NCI-H1105 treated with DMSO at 0.1 percent for 48 hours (cell line): ENCODE data around the gene MRI1.

ENCODE experiments used
- DNase-seq: peaks from one replicate; lab custom pipeline; 2025; lab: John Stamatoyannopoulos, UW

The MRI1 gene

GRCh38 chr19:13794757-13795589 is 30.7 kb downstream of the MRI1 start, which contains the start of gene ZSWIM4:
TSS of gene ZSWIM4 (plus strand) at chr19:13795443. CDS start at chr19:13795649, 206 bp downstream.
- peak; percentile 99 for DNase-seq

DNA sequence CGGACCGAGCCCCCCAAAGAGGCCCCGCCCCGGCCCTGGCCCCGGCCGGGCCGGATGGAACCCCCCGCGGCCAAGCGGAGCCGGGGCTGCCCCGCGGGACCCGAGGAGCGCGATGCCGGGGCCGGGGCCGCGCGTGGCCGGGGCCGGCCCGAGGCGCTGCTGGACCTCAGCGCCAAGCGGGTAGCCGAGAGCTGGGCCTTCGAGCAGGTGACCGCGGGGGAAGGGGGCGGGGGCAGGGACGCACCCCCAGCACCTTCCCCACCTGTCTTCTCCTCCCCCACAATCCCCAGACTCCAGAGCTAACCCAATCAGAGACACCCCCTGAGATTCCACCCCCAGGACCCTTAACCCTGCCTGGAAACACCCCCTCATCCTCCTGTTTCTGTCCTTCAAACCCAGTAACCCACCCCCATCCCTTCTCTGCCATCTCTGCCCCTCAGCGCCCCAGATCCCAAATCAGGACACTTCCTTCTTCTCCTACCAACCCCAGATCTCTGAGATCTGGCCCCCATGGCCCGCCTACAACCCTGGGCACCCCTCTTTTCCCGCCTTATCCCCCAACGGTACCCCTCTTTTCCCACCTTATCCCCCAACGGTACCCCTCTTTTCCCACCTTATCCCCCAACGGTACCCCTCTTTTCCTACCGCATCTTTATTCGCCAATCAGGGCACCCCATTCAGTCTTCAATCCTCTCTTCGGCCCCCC is 31.4 kb downstream of the MRI1 start:
- DNase-seq = peak; percentile 11

- DNase-seq = no peak
Observed at GRCh38 chr19:13796301-13797057, 32.2 kb downstream of the MRI1 start.

DNA sequence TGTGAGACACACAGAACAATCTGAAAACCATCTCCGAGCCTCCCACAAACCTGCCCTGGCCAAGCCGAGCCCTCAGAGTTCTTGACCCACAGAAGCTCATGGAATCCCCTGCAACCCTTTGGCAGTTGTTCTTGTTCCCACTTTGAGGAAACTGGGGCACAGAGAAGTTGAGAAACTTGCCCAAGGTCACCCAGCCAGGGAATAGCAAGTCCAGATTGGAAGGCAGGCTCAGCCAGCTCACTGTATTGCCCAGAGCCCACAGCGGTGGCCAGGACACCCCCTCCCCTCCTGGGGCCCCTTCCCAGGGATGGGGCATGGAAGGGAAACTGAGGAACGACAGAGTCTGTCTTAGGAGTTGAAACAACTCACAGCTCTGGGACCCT is 32.7 kb downstream of the MRI1 start:
- no peak for DNase-seq

DNA sequence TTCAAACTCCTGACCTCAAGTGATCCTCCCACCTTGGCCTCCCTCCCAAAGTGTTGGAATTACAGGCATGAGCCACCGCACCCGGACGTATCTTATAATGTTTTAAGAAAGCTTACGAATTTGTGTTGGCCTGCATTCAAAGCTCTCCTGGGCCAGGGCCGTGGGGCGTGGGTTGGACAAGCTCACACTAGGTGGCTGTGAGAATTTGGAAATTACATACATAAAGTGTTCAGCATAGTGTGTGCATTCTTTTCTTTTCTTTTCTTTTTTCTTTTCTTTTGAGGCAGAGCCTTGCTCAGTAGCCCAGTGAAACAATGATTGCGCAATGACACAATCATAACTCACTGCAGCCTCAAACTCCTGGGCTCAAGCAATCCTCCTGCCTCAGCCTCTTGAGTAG is 33.5 kb downstream of the MRI1 start:
- DNase-seq = no peak

DNA sequence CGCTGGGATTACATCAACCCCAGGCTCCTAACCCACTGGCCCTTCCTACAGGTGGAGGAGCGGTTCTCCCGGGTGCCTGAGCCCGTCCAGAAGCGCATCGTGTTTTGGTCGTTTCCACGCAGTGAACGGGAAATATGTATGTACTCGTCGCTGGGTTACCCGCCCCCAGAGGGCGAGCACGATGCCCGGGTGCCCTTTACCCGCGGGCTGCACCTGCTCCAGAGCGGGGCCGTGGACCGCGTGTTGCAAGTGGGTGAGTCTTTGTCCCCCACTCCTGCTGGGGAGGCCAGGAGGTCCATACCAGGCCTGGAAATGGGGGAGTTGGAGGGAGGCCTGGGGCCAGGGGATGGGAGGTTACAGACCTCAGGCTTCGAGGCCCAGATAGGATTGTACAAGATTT is 35.3 kb downstream of the MRI1 start:
- no peak for DNase-seq

- DNase-seq = no peak
Observed at GRCh38 chr19:13803038-13803437, 38.7 kb downstream of the MRI1 start.

GRCh38 chr19:13804830-13805683 is 40.7 kb downstream of the MRI1 start:
- no peak for DNase-seq

- no peak for DNase-seq
Observed at GRCh38 chr19:13806728-13807127, 42.4 kb downstream of the MRI1 start.

DNA sequence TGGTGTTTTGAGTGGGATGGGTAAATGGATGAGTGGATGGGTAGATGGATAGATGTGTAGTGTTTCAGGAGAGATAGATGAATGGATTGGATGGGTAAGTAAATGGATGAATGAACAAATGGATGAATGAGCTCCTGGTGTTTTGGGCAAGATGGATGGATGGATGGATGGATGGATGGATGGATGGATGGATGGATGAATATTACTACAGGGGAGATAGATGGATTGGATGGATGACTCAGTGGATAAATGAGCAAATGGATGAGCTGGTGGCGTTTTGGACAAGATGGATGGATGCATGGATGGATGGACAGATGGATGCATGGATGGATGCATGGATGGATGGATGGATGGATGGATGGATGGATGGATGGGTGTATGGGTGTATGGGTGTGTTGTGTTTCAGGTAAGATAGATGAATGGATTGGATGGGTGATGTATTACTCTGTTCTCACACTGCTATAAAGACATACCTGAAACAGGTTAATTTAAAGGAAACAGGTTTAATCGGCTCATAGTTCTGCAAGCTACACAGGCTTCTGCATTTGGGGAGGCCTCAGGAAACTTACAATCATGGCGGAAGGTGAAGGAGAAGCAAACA is 43.2 kb downstream of the MRI1 start:
- DNase-seq = no peak

DNA sequence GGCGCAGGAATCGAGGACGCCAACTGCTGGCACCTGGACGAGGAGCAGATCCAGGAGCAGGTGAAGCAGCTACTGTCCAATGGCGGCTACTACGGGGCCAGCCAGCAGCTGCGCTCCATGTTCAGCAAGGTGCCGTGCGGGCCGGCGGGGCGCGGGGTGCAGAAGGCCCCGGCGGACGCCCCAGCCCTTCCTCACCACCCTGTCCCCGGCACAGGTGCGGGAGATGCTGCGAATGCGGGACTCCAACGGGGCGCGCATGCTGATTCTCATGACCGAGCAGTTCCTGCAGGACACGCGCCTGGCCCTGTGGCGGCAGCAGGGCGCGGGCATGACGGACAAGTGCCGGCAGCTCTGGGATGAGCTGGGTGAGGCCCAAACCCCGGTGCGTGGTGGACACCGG is 44.5 kb downstream of the MRI1 start:
- no peak for DNase-seq

- no peak for DNase-seq
Observed at GRCh38 chr19:13812544-13812943, 48.2 kb downstream of the MRI1 start.

DNA sequence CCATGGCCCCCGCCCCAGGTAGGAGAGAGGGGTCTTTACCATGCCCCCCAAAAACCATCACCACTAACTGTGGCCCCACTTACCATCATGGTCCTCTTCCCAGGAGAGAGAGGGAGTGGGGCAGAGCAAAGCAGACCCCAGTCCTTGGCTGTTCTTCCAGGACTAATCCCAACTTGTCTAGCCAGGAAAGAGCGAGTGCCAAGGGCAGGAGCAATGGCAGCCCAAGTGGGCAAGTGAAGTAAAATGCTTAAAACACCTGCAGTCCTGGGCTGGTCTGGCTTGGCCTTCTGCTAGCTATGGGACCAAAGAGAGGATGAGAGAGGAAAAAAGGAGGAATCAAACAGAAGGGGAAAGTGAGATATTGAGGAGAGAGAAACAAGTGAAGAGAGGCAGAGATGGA is 48.8 kb downstream of the MRI1 start:
- no peak for DNase-seq

GRCh38 chr19:13814550-13814949 is 50.2 kb downstream of the MRI1 start:
- no peak for DNase-seq

DNA sequence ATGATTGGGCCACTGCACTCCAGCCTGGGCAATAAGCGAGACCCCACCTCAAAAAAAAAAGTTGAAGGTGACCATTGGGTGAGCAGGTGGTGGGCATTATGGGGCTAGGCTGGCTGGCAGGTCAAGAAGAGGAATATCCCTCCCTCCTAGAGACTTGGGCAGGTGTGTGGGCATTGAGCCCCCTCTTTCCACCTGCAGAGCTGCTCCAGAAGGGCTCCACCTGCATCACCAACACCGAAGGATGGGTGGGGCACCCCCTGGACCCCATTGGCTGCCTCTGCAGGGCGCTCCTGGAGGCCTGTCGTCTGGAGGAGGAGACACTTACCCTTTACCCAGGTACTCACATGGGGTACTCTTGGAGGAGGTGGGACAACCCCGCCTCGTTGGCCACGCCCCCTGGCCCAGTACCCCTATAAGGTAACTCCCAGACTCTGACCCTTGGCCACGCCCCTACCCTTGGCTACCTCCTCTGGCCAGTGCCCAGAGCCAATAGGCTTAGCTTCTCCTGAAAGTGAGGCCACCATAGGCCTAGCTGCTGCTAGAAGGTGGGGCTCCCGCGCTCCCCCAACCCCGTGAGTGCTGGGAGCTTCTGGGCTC is 52.8 kb downstream of the MRI1 start:
- no peak for DNase-seq

GRCh38 chr19:13817615-13818371 is 53.5 kb downstream of the MRI1 start:
- DNase-seq = no peak

- no peak for DNase-seq
Observed at GRCh38 chr19:13819238-13819637, 54.9 kb downstream of the MRI1 start.

- no peak for DNase-seq
Observed at GRCh38 chr19:13821292-13821691, 57.0 kb downstream of the MRI1 start.

GRCh38 chr19:13823256-13823655 is 58.9 kb downstream of the MRI1 start:
- DNase-seq = no peak
